Activated CD4-positive, alpha-beta T cell treated with anti-CD3 and anti-CD28 coated beads for 24 hours (primary cell): Measurements from ENCODE around the gene GRM5.
"Not testable (repeated sequence)": the region's sequence is repeated elsewhere in the genome, so short reads cannot be mapped to it uniquely, and the experiment has no call there.

ENCODE experiments used
- DNase-seq, 2 donors: peaks; one replicate each; pipeline ENCODE4 v3.0.0-alpha.2; 2020; ENCODE audit warnings: low read depth in 2 of 2

GRM5 gene

GRCh38 chr11:88543902-88544655 is 521.7 kb downstream of the GRM5 start:
- DNase-seq = peak; percentile 54 to 66

GRCh38 chr11:88541006-88541405 is 524.8 kb downstream of the GRM5 start:
- no peak for DNase-seq

- no peak for DNase-seq
Observed at GRCh38 chr11:88538098-88538497, 527.7 kb downstream of the GRM5 start.

DNA sequence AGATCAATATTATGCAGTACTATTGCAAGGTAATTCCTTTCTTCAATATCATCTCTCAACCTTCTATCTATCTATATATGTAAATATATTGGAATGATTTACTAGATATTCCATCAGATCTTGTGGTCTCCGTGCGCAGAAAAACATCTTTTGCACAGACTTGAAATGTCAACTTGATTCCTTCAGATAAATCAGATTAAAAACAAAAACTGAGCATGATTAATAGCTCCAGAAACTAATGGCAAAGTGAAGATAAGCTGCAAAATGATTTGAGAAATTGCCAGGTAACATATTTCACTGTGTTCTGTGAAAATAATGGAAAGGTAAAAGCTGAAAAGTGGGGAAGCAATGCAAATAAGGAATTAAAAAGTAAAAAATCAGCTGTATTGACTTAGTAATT is 528.2 kb downstream of the GRM5 start:
- no peak for DNase-seq

GRCh38 chr11:88536616-88537265 is 529.0 kb downstream of the GRM5 start:
- DNase-seq = no peak

DNA sequence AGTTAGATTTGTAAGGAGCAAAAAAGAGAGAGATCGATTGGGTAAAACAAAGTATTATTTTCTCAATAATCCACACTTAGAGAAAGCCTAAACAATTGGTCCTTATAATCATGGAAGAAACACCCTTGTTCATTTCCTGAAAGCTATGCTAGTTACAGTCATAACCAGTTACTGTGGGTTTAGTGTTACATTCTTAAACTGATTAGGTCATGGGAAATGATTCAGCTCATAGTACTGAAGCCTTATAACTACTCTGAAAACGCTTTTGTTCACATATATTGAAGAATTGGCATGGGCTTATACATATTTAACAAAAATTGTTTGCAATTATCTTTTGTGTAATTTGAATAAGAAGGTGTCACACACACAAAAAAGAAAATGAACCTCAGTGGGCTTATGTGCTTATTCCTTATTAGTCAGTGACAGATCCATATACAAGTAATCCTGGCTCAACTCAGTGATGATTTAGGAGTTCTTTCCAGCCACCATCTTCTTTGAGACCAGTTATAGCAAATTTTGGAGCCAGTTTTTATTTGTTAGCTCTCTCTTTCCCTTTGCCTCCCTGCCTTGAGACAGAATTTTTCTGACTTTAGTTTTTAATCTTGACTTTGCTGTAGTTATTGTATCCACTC is 529.8 kb downstream of the GRM5 start:
- DNase-seq = no peak

DNA sequence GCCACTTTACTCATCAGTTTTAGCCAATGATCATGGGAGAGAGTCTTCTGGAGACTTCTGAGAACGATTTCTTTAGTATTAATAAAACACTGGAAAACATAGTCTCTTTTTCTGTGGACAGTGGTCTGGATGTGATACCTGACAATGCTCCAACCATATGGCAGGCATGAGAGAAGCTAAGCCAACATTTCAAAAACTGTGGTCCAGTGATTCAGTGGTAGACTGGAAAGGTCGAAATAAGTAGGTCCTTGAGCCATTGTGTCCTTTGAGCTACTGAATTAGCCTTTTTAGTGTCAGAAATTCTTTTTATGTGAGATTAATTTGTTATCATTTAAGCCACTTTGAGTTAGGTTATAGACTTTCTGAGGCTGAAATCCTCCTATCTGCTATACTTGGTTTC is 530.5 kb downstream of the GRM5 start:
- DNase-seq = no peak

GRCh38 chr11:88534706-88535105 is 531.1 kb downstream of the GRM5 start:
- not testable (repeated sequence) for DNase-seq

DNA sequence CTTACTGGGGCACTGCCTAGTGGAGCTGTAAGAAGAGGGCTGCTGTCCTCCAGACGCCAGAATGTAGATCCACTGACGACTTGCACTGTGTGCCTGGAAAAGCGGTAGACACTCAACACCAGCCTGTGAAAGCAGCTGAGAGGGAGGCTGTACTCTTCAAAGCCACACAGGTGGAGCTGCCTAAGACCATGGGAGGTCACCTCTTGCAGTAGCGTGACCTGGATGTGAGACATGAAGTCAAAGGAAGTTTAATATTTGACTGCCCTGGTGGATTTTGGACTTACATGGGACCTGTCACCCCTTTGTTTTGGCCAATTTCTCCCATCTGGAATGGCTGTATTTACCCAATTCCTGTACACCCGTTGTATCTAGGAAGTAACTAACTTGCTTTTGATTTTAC is 531.6 kb downstream of the GRM5 start:
- no peak for DNase-seq

GRCh38 chr11:88533001-88533400 is 532.8 kb downstream of the GRM5 start:
- DNase-seq = no peak

DNA sequence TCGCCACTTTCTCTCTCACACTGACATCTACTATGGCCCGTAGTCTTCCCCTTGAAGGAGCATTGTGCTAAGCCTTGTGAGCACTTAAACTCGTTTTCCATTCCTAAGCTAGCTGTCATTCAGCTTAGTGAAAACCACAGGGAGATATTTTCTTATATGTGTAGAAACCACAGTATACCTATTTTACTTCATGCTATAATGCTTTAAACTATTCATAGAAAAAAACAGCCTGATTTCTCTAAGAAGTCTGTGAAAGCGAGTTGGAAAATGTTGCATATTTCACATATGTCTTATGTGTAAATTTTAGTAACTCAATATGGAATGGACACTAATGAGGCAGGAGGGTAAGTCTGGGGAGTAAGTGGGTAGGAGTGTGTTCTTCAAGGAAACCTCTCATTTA is 534.0 kb downstream of the GRM5 start:
- no peak for DNase-seq

DNA sequence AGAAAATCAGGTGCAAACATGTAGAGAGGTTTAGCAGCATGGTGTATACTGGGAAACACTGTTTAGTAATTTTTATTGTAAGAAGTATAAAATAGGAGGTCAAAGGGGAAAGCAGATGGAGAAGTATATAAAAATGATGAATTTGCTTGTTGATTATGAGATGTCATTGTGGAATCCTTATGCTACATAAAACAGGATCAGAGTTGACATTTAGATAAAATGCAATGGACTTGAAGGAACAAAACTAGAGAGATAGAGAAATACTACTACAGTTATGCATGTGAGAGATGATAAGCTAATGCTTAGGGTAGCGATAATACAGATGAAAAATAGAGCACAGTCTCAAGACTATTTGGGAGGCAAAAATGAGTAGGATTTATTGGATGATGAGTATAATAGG is 536.4 kb downstream of the GRM5 start:
- DNase-seq = no peak

DNA sequence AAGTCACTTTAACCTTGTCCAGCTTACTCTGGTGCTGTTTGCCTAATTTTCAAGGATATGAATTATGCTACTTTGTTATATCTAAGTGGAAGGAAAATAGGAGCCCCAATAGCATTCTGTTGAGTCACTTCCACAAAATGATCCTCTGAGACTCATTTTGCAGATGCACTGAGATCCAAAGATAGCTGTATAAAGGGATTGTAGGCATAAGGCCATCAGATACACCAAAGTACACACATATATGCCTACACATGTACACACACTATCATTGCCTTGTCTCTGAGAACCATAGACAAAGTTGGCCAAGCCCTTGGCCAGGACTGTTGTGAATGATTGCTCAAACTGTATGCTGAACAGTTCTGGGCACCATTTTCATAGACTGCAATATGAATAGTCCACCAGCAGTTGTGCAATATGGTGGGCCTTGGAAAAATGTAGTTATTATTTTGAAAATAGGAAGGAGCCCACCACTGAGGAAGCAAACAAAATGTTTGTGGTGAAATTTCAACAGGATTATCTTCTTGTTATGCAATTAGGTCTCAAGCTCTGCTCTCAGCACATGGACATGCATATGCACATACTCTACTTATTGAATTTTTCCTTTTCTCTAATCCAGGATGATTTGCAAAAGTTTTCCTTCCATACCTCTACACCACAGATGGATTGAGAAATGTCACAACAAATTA is 542.3 kb downstream of the GRM5 start:
- no peak for DNase-seq

GRCh38 chr11:88522624-88523385 is 543.0 kb downstream of the GRM5 start:
- no peak for DNase-seq

- DNase-seq = no peak
Observed at GRCh38 chr11:88521799-88522201, 544.0 kb downstream of the GRM5 start.

DNA sequence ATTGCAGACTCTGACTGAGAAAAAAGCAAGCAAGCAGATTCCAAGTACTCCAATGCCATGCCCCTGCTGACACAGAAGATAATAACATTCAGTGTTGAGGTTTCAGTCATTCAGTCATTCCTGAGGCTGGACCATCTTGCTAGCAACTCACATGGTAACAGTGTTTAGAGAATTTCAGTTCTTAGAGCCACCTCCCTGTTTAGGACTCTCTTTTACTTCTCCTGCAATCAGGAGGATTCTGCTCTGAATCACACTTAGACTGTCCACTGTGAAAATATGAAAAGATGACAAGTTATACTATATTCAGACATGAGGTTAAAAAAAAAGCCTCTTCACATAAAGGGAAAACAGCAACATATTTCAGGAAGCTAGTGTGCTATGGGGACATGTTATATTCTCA is 544.4 kb downstream of the GRM5 start:
- DNase-seq = no peak

DNA sequence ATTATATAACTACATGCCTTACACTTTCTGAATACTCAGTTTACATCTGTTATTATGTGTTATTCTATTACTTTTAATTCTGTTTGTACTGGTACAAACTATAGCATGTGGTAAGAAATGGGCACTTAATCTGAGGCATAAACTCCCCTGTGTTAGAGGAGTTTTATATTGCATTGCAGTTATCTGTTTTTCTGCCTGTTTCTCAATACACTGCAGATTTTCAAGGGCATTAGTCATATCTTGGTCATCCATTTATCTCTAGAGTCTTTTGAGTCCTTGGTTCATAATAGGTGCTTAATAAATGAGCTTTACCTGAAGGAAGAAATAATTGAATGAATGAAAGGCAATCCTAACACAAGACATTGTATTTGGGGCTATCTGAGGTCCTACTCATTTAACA is 545.4 kb downstream of the GRM5 start:
- DNase-seq = no peak

- no peak for DNase-seq
Observed at GRCh38 chr11:88515002-88515401, 550.8 kb downstream of the GRM5 start.

DNA sequence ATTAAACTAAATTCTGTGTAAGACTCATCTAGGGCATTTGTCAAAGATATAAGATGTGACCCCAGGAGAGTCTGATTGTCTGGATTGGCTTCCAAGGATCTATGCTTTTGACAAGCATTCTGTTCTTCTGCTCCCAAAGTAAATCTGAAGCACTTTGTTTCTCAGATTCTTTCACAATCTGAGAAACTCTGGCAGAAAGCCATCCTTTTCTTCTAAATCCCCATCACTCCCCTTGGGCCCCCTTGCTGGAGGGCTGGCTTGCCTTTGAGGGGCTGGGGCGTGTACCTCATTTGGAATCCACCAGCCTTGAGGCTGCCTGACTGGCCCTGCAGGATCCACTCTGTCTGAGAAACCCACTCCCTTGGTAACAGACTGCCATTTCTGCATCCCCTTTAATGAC is 554.8 kb downstream of the GRM5 start:
- DNase-seq = no peak

- peak in 1 of 2 donors; percentile 6 for DNase-seq
Observed at GRCh38 chr11:88508759-88509581, 556.8 kb downstream of the GRM5 start.

- no peak for DNase-seq
Observed at GRCh38 chr11:88508418-88508758, 557.4 kb downstream of the GRM5 start.
